ENCODE data around the gene ITIH5. TPM values are rescaled to one million over a fixed set of nuclear protein-coding genes. Genes with fewer than 3 reads are reported as not detected.
A peak's percentile ranks its signal among the peaks of the same experiment; 100 is the strongest.

ITIH5 gene
- total and polyA plus RNA-seq, 2 experiments from 2014 or later, result 22.3 to 22.8 TPM

DNA sequence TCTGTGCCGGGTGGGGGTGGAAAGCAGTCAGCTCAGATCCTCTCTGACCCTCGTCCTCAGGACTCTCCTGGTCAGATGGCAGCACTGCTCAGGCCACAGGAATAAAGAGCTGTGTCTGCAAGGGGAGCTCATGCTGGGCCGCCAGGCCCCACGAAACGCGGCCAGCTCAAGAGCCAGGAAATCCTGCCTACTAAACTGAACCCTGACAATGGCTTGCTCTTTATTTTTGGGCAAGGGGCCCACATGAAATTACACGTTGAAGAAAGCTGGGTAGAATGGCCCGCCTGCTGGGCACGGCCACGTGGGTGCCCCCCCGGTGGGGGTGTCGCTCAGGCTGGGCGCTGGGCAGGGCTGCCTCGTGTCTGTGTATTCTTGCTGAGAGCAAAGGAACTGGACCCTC is 103.0 kb downstream of the ITIH5 start:
- TF ChIP-seq EZH2 (IDR thresholded peaks at IDR 0.05; ENCODE audit: borderline replicate concordance) (no peak), EZH2phosphoT487 (IDR thresholded peaks at IDR 0.05; ENCODE audit: low read depth, severe bottlenecking, unreplicated experiment) (no peak)
- TF ChIP-seq, protein P1, sequence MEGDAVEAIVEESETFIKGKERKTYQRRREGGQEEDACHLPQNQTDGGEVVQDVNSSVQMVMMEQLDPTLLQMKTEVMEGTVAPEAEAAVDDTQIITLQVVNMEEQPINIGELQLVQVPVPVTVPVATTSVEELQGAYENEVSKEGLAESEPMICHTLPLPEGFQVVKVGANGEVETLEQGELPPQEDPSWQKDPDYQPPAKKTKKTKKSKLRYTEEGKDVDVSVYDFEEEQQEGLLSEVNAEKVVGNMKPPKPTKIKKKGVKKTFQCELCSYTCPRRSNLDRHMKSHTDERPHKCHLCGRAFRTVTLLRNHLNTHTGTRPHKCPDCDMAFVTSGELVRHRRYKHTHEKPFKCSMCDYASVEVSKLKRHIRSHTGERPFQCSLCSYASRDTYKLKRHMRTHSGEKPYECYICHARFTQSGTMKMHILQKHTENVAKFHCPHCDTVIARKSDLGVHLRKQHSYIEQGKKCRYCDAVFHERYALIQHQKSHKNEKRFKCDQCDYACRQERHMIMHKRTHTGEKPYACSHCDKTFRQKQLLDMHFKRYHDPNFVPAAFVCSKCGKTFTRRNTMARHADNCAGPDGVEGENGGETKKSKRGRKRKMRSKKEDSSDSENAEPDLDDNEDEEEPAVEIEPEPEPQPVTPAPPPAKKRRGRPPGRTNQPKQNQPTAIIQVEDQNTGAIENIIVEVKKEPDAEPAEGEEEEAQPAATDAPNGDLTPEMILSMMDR (IDR thresholded peaks at IDR 0.05; ENCODE audit: poor library complexity), result no peak
- Histone ChIP-seq H3K9me2 (replicated peaks; ENCODE audit: insufficient read depth) (no peaks in the 10 kb centered on the region), H3K9me3 (ENCODE audit: low read depth) (no peaks in the 10 kb centered on the region), H3K4me3 (no peak overlapping the region), H3K27ac (peak overlapping the region; percentile 53), H3K36me3 (replicated peaks; ENCODE audit: insufficient read depth, low read depth) (no peaks in the 10 kb centered on the region), H2AFZ (no peak overlapping the region), H3K4me2 (no peak overlapping the region), H3K27me3 (no peaks in the 10 kb centered on the region), H4K20me1 (ENCODE audit: insufficient read depth, poor library complexity, severe bottlenecking) (no peaks in the 10 kb centered on the region), H3K4me1 (ENCODE audit: insufficient read depth) (peaks cover 17% of the 10 kb centered on the region), H3K79me2 (no peaks in the 10 kb centered on the region)
- WGBS (ENCODE audit: low lambda C conversion rate, missing lambda C conversion rate), result 69% methylated on average over 14 of the region's 14 CpGs
- no peak for DNase-seq (ENCODE audit: low spot score)

DNA sequence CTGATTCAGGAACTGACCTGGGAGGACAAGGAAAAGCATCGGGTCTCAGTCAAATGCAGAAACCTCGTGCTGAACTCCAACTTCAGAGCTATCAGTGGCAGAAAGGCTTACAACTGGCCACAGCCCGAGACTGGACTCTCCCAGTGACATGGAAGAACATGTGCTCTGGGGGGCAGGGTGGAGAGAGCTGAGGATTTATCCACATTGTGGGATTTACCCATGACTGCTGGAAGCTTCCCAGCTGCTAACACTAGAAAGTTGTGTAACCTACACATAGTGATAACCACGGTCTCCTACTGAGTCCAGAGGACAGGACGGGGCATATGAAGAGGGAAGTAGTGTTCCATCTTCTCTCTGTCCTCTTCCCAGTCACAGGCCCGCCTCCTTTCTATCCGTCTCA is 103.4 kb downstream of the ITIH5 start:
- H3K27ac ChIP-seq, result peak overlapping the region; percentile 53
- H3K4me3 ChIP-seq, result no peak overlapping the region
- H3K4me1 ChIP-seq (ENCODE audit: insufficient read depth), result peaks cover 17% of the 10 kb centered on the region
- 46% methylated on average over 7 of the region's 7 CpGs for WGBS (ENCODE audit: low lambda C conversion rate, missing lambda C conversion rate)
- H3K79me2 ChIP-seq, result no peaks in the 10 kb centered on the region
- peak; percentile 67 for DNase-seq (ENCODE audit: low spot score)
- no peak for TF ChIP-seq EZH2phosphoT487 (IDR thresholded peaks at IDR 0.05; ENCODE audit: low read depth, severe bottlenecking, unreplicated experiment)
- TF ChIP-seq, protein P1 (IDR thresholded peaks at IDR 0.05; ENCODE audit: poor library complexity), result no peak
- TF ChIP-seq EZH2 (IDR thresholded peaks at IDR 0.05; ENCODE audit: borderline replicate concordance), result no peak
- no peak overlapping the region for H2AFZ ChIP-seq
- no peak overlapping the region for H3K4me2 ChIP-seq
- H3K27me3 ChIP-seq, result no peaks in the 10 kb centered on the region
- no peaks in the 10 kb centered on the region for H4K20me1 ChIP-seq (ENCODE audit: insufficient read depth, poor library complexity, severe bottlenecking)
- no peaks in the 10 kb centered on the region for H3K9me2 ChIP-seq (replicated peaks; ENCODE audit: insufficient read depth)
- no peaks in the 10 kb centered on the region for H3K36me3 ChIP-seq (replicated peaks; ENCODE audit: insufficient read depth, low read depth)
- no peaks in the 10 kb centered on the region for H3K9me3 ChIP-seq (ENCODE audit: low read depth)

GRCh38 chr10:7561985-7562384 is 104.8 kb downstream of the ITIH5 start:
- WGBS (ENCODE audit: low lambda C conversion rate, missing lambda C conversion rate), result 89% methylated on average over 6 of the region's 6 CpGs
- H3K79me2 ChIP-seq, result no peaks in the 10 kb centered on the region
- H3K4me2 ChIP-seq, result no peak overlapping the region
- H2AFZ ChIP-seq, result no peak overlapping the region
- TF ChIP-seq, protein P1 (IDR thresholded peaks at IDR 0.05; ENCODE audit: poor library complexity), result no peak
- no peak for TF ChIP-seq EZH2 (IDR thresholded peaks at IDR 0.05; ENCODE audit: borderline replicate concordance)
- TF ChIP-seq EZH2phosphoT487 (IDR thresholded peaks at IDR 0.05; ENCODE audit: low read depth, severe bottlenecking, unreplicated experiment), result no peak
- no peaks in the 10 kb centered on the region for H3K9me3 ChIP-seq (ENCODE audit: low read depth)
- no peaks in the 10 kb centered on the region for H3K27me3 ChIP-seq
- no peaks in the 10 kb centered on the region for H4K20me1 ChIP-seq (ENCODE audit: insufficient read depth, poor library complexity, severe bottlenecking)
- H3K27ac ChIP-seq, result peak overlapping the region; percentile 22
- H3K36me3 ChIP-seq (replicated peaks; ENCODE audit: insufficient read depth, low read depth), result no peaks in the 10 kb centered on the region
- peaks cover 17% of the 10 kb centered on the region for H3K4me1 ChIP-seq (ENCODE audit: insufficient read depth)
- H3K9me2 ChIP-seq (replicated peaks; ENCODE audit: insufficient read depth), result no peaks in the 10 kb centered on the region
- DNase-seq (ENCODE audit: low spot score), result no peak
- no peak overlapping the region for H3K4me3 ChIP-seq
